ENCODE data around the gene IL17B.

The IL17B gene

GRCh38 chr5:149415066-149415967, 36.2 kb upstream of the IL17B start:
- Histone ChIP-seq H3K4me3 (ENCODE audit: low read depth in 1 of 5, low read length in 5 of 5) (peak overlapping the region in 2 of 5 donors; percentile 2 to 3), H3K27me3 (ENCODE audit: control insufficient read depth in 5 of 5, insufficient read depth in 4 of 5, low read length in 5 of 5) (no peaks in the 10 kb centered on the region), H3K9me3 (ENCODE audit: control insufficient read depth in 5 of 5, low read length in 5 of 5) (no peaks in the 10 kb centered on the region), H3K36me3 (ENCODE audit: control insufficient read depth in 5 of 5, insufficient read depth in 5 of 5, low read length in 5 of 5) (peaks cover 0 to 66% (median 33%) of the 10 kb centered on the region in 5 donors), H3K9ac (ENCODE audit: low read length in 5 of 5) (peak overlapping the region in 2 of 5 donors; percentile 38), H3K4me1 (ENCODE audit: control insufficient read depth in 5 of 5, insufficient read depth in 5 of 5, low read length in 5 of 5) (peaks cover 20 to 99% (median 87%) of the 10 kb centered on the region in 5 donors), H3K27ac (ENCODE audit: low read depth, low read length) (peak overlapping the region; percentile 97)

GRCh38 chr5:149414405-149415065, 35.4 kb upstream of the IL17B start:
- peak overlapping the region in 3 of 5 donors; percentile 4 to 29 (median 27) for H3K4me3 ChIP-seq (ENCODE audit: low read depth in 1 of 5, low read length in 5 of 5)
- peaks cover 0 to 64% (median 34%) of the 10 kb centered on the region in 5 donors for H3K36me3 ChIP-seq (ENCODE audit: control insufficient read depth in 5 of 5, insufficient read depth in 5 of 5, low read length in 5 of 5)
- H3K9me3 ChIP-seq (ENCODE audit: control insufficient read depth in 5 of 5, low read length in 5 of 5): no peaks in the 10 kb centered on the region
- peak overlapping the region; percentile 97 for H3K27ac ChIP-seq (ENCODE audit: low read depth, low read length)
- H3K4me1 ChIP-seq (ENCODE audit: control insufficient read depth in 5 of 5, insufficient read depth in 5 of 5, low read length in 5 of 5): peaks cover 14 to 99% (median 88%) of the 10 kb centered on the region in 5 donors
- H3K9ac ChIP-seq (ENCODE audit: low read length in 5 of 5): peak overlapping the region in 2 of 5 donors; percentile 38
- no peaks in the 10 kb centered on the region for H3K27me3 ChIP-seq (ENCODE audit: control insufficient read depth in 5 of 5, insufficient read depth in 4 of 5, low read length in 5 of 5)

GRCh38 chr5:149413477-149414210, 34.6 kb upstream of the IL17B start:
- peak overlapping the region in 4 of 5 donors; percentile 2 to 65 (median 40) for H3K4me3 ChIP-seq (ENCODE audit: low read depth in 1 of 5, low read length in 5 of 5)
- H3K9me3 ChIP-seq (ENCODE audit: control insufficient read depth in 5 of 5, low read length in 5 of 5): no peaks in the 10 kb centered on the region
- H3K4me1 ChIP-seq (ENCODE audit: control insufficient read depth in 5 of 5, insufficient read depth in 5 of 5, low read length in 5 of 5): peaks cover 14 to 99% (median 90%) of the 10 kb centered on the region in 5 donors
- H3K27ac ChIP-seq (ENCODE audit: low read depth, low read length): peak overlapping the region; percentile 97
- H3K36me3 ChIP-seq (ENCODE audit: control insufficient read depth in 5 of 5, insufficient read depth in 5 of 5, low read length in 5 of 5): peaks cover 0 to 56% (median 33%) of the 10 kb centered on the region in 5 donors
- peak overlapping the region in 4 of 5 donors; percentile 34 to 63 (median 50) for H3K9ac ChIP-seq (ENCODE audit: low read length in 5 of 5)
- no peaks in the 10 kb centered on the region for H3K27me3 ChIP-seq (ENCODE audit: control insufficient read depth in 5 of 5, insufficient read depth in 4 of 5, low read length in 5 of 5)

- Histone ChIP-seq H3K4me3 (ENCODE audit: low read depth in 1 of 5, low read length in 5 of 5) (peak overlapping the region in 4 of 5 donors; percentile 2 to 65 (median 40)), H3K36me3 (ENCODE audit: control insufficient read depth in 5 of 5, insufficient read depth in 5 of 5, low read length in 5 of 5) (peaks cover 0 to 52% (median 29%) of the 10 kb centered on the region in 5 donors), H3K9ac (ENCODE audit: low read length in 5 of 5) (peak overlapping the region in 3 of 5 donors; percentile 38 to 63 (median 63)), H3K4me1 (ENCODE audit: control insufficient read depth in 5 of 5, insufficient read depth in 5 of 5, low read length in 5 of 5) (peaks cover 14 to 98% (median 93%) of the 10 kb centered on the region in 5 donors), H3K9me3 (ENCODE audit: control insufficient read depth in 5 of 5, low read length in 5 of 5) (no peaks in the 10 kb centered on the region), H3K27ac (ENCODE audit: low read depth, low read length) (peak overlapping the region; percentile 97), H3K27me3 (ENCODE audit: control insufficient read depth in 5 of 5, insufficient read depth in 4 of 5, low read length in 5 of 5) (no peaks in the 10 kb centered on the region)
Observed at GRCh38 chr5:149412783-149413476, 33.8 kb upstream of the IL17B start.

GRCh38 chr5:149411738-149412519, 32.8 kb upstream of the IL17B start:
- peak overlapping the region; percentile 29 to 81 (median 44) for H3K4me3 ChIP-seq (ENCODE audit: low read depth in 1 of 5, low read length in 5 of 5)
- H3K9me3 ChIP-seq (ENCODE audit: control insufficient read depth in 5 of 5, low read length in 5 of 5): no peaks in the 10 kb centered on the region
- H3K36me3 ChIP-seq (ENCODE audit: control insufficient read depth in 5 of 5, insufficient read depth in 5 of 5, low read length in 5 of 5): peaks cover 0 to 42% (median 26%) of the 10 kb centered on the region in 5 donors
- H3K27ac ChIP-seq (ENCODE audit: low read depth, low read length): peak overlapping the region; percentile 97
- H3K4me1 ChIP-seq (ENCODE audit: control insufficient read depth in 5 of 5, insufficient read depth in 5 of 5, low read length in 5 of 5): peaks cover 14 to 94% (median 90%) of the 10 kb centered on the region in 5 donors
- no peaks in the 10 kb centered on the region for H3K27me3 ChIP-seq (ENCODE audit: control insufficient read depth in 5 of 5, insufficient read depth in 4 of 5, low read length in 5 of 5)
- peak overlapping the region in 3 of 5 donors; percentile 63 to 68 (median 66) for H3K9ac ChIP-seq (ENCODE audit: low read length in 5 of 5)

GRCh38 chr5:149410721-149411432, 31.8 kb upstream of the IL17B start:
- peaks cover 0 to 34% (median 22%) of the 10 kb centered on the region in 5 donors for H3K36me3 ChIP-seq (ENCODE audit: control insufficient read depth in 5 of 5, insufficient read depth in 5 of 5, low read length in 5 of 5)
- peaks cover 0 to 3% (median 0%) of the 10 kb centered on the region in 5 donors for H3K27me3 ChIP-seq (ENCODE audit: control insufficient read depth in 5 of 5, insufficient read depth in 4 of 5, low read length in 5 of 5)
- H3K4me3 ChIP-seq (ENCODE audit: low read depth in 1 of 5, low read length in 5 of 5): peak overlapping the region; percentile 65 to 100 (median 87)
- peak overlapping the region in 3 of 5 donors; percentile 33 to 96 (median 71) for H3K9ac ChIP-seq (ENCODE audit: low read length in 5 of 5)
- no peaks in the 10 kb centered on the region for H3K9me3 ChIP-seq (ENCODE audit: control insufficient read depth in 5 of 5, low read length in 5 of 5)
- H3K4me1 ChIP-seq (ENCODE audit: control insufficient read depth in 5 of 5, insufficient read depth in 5 of 5, low read length in 5 of 5): peaks cover 14 to 95% (median 85%) of the 10 kb centered on the region in 5 donors
- H3K27ac ChIP-seq (ENCODE audit: low read depth, low read length): peak overlapping the region; percentile 97

GRCh38 chr5:149410071-149410470, 31.0 kb upstream of the IL17B start:
- Histone ChIP-seq H3K9ac (ENCODE audit: low read length in 5 of 5) (peak overlapping the region in 2 of 5 donors; percentile 71 to 96), H3K4me3 (ENCODE audit: low read depth in 1 of 5, low read length in 5 of 5) (peak overlapping the region; percentile 65 to 100 (median 87)), H3K27me3 (ENCODE audit: control insufficient read depth in 5 of 5, insufficient read depth in 4 of 5, low read length in 5 of 5) (peaks cover 0 to 3% (median 0%) of the 10 kb centered on the region in 5 donors), H3K36me3 (ENCODE audit: control insufficient read depth in 5 of 5, insufficient read depth in 5 of 5, low read length in 5 of 5) (peaks cover 0 to 26% (median 16%) of the 10 kb centered on the region in 5 donors), H3K9me3 (ENCODE audit: control insufficient read depth in 5 of 5, low read length in 5 of 5) (no peaks in the 10 kb centered on the region), H3K27ac (ENCODE audit: low read depth, low read length) (peak overlapping the region; percentile 97), H3K4me1 (ENCODE audit: control insufficient read depth in 5 of 5, insufficient read depth in 5 of 5, low read length in 5 of 5) (peaks cover 14 to 96% (median 85%) of the 10 kb centered on the region in 5 donors)

- H3K27ac ChIP-seq (ENCODE audit: low read depth, low read length): peak overlapping the region; percentile 97
Observed at GRCh38 chr5:149409268-149409948, 30.3 kb upstream of the IL17B start.

More at GRCh38 chr5:149409268-149409948, 30.3 kb upstream of the IL17B start:
- H3K4me1 ChIP-seq (ENCODE audit: control insufficient read depth in 5 of 5, insufficient read depth in 5 of 5, low read length in 5 of 5): peaks cover 9 to 91% (median 84%) of the 10 kb centered on the region in 5 donors
- peaks cover 0 to 3% (median 0%) of the 10 kb centered on the region in 5 donors for H3K27me3 ChIP-seq (ENCODE audit: control insufficient read depth in 5 of 5, insufficient read depth in 4 of 5, low read length in 5 of 5)
- H3K36me3 ChIP-seq (ENCODE audit: control insufficient read depth in 5 of 5, insufficient read depth in 5 of 5, low read length in 5 of 5): peaks cover 0 to 20% (median 10%) of the 10 kb centered on the region in 5 donors
- H3K9me3 ChIP-seq (ENCODE audit: control insufficient read depth in 5 of 5, low read length in 5 of 5): no peaks in the 10 kb centered on the region
- peak overlapping the region; percentile 42 to 96 (median 71) for H3K9ac ChIP-seq (ENCODE audit: low read length in 5 of 5)
- H3K4me3 ChIP-seq (ENCODE audit: low read depth in 1 of 5, low read length in 5 of 5): peak overlapping the region; percentile 65 to 100 (median 87)
